Fibroblast of lung (primary cell): ENCODE data around the gene PTPN5. TPM values are rescaled to one million over a fixed set of nuclear protein-coding genes. Genes with fewer than 3 reads are reported as not detected.

Source experiments
- DNase-seq, 2 donors: peaks; one replicate each; pipeline versions ENCODE4 v3.0.0 to v3.0.0-alpha.2; 2010; ENCODE audit warnings: low read depth in 2 of 2
- H2AFZ ChIP-seq: 2 replicates; pipeline ENCODE4 v1.5.1; 2012; ENCODE audit warnings: low read length, control low read depth, inconsistent platforms
- H3K27ac ChIP-seq: 2 replicates; pipeline ENCODE4 v1.5.1; 2011; ENCODE audit warnings: low read length, control low read depth; ENCODE audit not compliant: insufficient read depth
- H3K27me3 ChIP-seq: 2 replicates; pipeline ENCODE4 v1.5.1; 2011; ENCODE audit warnings: mild to moderate bottlenecking, low read length; ENCODE audit not compliant: control insufficient read depth, insufficient read depth
- H3K36me3 ChIP-seq: 2 replicates; pipeline ENCODE4 v1.5.1; 2011; ENCODE audit warnings: low read length; ENCODE audit not compliant: control insufficient read depth, insufficient read depth
- H3K4me1 ChIP-seq: 2 replicates; pipeline ENCODE4 v1.5.1; 2011; ENCODE audit warnings: low read length; ENCODE audit not compliant: control insufficient read depth, insufficient read depth; ENCODE audit errors: extremely low read depth
- H3K4me2 ChIP-seq: 2 replicates; pipeline ENCODE4 v1.5.1; 2011; ENCODE audit warnings: low read length, control low read depth; ENCODE audit not compliant: insufficient read depth; ENCODE audit errors: extremely low read depth
- H3K4me3 ChIP-seq, 4 experiments: fragments of 200-600 bp in 1 of 4; sonication (generic) in 1 of 4; replicated peaks in 1 of 4; 2 replicates each; pipeline ENCODE4 v1.5.1; 2011 to 2016; ENCODE audit warnings: low read length in 4 of 4, low read depth in 3 of 4, mild to moderate bottlenecking in 3 of 4, control low read depth in 2 of 4, inconsistent platforms in 1 of 4, mixed read lengths in 1 of 4; ENCODE audit not compliant: insufficient read depth in 1 of 4; ENCODE audit errors: control extremely low read depth in 1 of 4
- H3K79me2 ChIP-seq: 2 replicates; pipeline ENCODE4 v1.5.1; 2012; ENCODE audit warnings: mild to moderate bottlenecking, low read length, inconsistent platforms; ENCODE audit not compliant: control insufficient read depth, insufficient read depth
- H3K9ac ChIP-seq: 2 replicates; pipeline ENCODE4 v1.5.1; 2011; ENCODE audit warnings: mild to moderate bottlenecking, low read length, control low read depth; ENCODE audit not compliant: insufficient read depth
- H3K9me3 ChIP-seq: 2 replicates; pipeline ENCODE4 v1.5.1; 2012; ENCODE audit warnings: low read depth, low read length; ENCODE audit not compliant: control insufficient read depth, insufficient read depth
- H4K20me1 ChIP-seq: 2 replicates; pipeline ENCODE4 v1.5.1; 2011; ENCODE audit warnings: low read length; ENCODE audit not compliant: control insufficient read depth, insufficient read depth; ENCODE audit errors: extremely low read depth
- CTCF ChIP-seq, 2 donors: IDR thresholded peaks in 1 of 2; conservative IDR thresholded peaks in 1 of 2; 1 replicate in 1 of 2; 2 replicates in 1 of 2; pipeline ENCODE4 v1.5.1; 2011 to 2012; ENCODE audit warnings: low read length in 2 of 2, control low read depth in 1 of 2, inconsistent platforms in 1 of 2, low read depth in 1 of 2, mild to moderate bottlenecking in 1 of 2
- EZH2 ChIP-seq: IDR thresholded peaks from 2 replicates; pipeline ENCODE4 v1.5.1; 2012; ENCODE audit warnings: low read length, control low read depth, mild to moderate bottlenecking; ENCODE audit errors: missing control alignments
- polyA plus RNA-seq, 2 donors: library from polyadenylated mRNA; depleted of rRNA in 1 of 2; stranded (reverse) in 1 of 2; unstranded in 1 of 2; fragments of >200 nt; gene quantifications; 2 replicates each; pipeline ENCODE4 v1.2.1, GENCODE V29; 2011 to 2012; ENCODE audit warnings: missing spikeins in 1 of 2
- total RNA-seq: library from RNA; depleted of rRNA; stranded (reverse); fragments of >200 nt; gene quantifications from 2 replicates; pipeline ENCODE4 v1.2.1, GENCODE V29; 2014

The PTPN5 gene
- total and polyA plus RNA-seq, 2 donors (not counting 1 experiment from before 2014, with no cell fraction given) = not detected

- Histone ChIP-seq H3K27me3 (peaks cover 13% of the 10 kb centered on the region), H3K4me3 (no peak overlapping the region), H3K4me2 (no peak overlapping the region), H3K4me1 (no peaks in the 10 kb centered on the region), H2AFZ (no peak overlapping the region), H4K20me1 (no peaks in the 10 kb centered on the region), H3K9me3 (no peaks in the 10 kb centered on the region), H3K27ac (no peak overlapping the region), H3K9ac (no peak overlapping the region), H3K36me3 (no peaks in the 10 kb centered on the region), H3K79me2 (no peaks in the 10 kb centered on the region)
- TF ChIP-seq CTCF (conservative IDR thresholded peaks at IDR 0.05 in 1 of 2, IDR thresholded peaks at IDR 0.05 in 1 of 2; ENCODE audit: low read depth in 1 of 2, low read length in 2 of 2) (no peak), EZH2 (no peak)
- DNase-seq = no peak
Observed at GRCh38 chr11:18771266-18772035, 20.1 kb downstream of the PTPN5 start.

- no peak for DNase-seq
- Histone ChIP-seq H3K9me3 (no peaks in the 10 kb centered on the region), H3K79me2 (no peaks in the 10 kb centered on the region), H2AFZ (no peak overlapping the region), H3K4me2 (no peak overlapping the region), H3K4me1 (no peaks in the 10 kb centered on the region), H3K9ac (no peak overlapping the region), H4K20me1 (no peaks in the 10 kb centered on the region), H3K27ac (no peak overlapping the region), H3K27me3 (peaks cover 13% of the 10 kb centered on the region), H3K4me3 (no peak overlapping the region), H3K36me3 (no peaks in the 10 kb centered on the region)
- TF ChIP-seq EZH2 = no peak
- TF ChIP-seq CTCF (conservative IDR thresholded peaks at IDR 0.05 in 1 of 2, IDR thresholded peaks at IDR 0.05 in 1 of 2; ENCODE audit: low read depth in 1 of 2, low read length in 2 of 2) = no peak
Observed at GRCh38 chr11:18770479-18771125, 21.0 kb downstream of the PTPN5 start.

- no peaks in the 10 kb centered on the region for H4K20me1 ChIP-seq
- no peaks in the 10 kb centered on the region for H3K9me3 ChIP-seq
- H3K27me3 ChIP-seq = peaks cover 13% of the 10 kb centered on the region
- H3K4me1 ChIP-seq = no peaks in the 10 kb centered on the region
- TF ChIP-seq CTCF (conservative IDR thresholded peaks at IDR 0.05 in 1 of 2, IDR thresholded peaks at IDR 0.05 in 1 of 2; ENCODE audit: low read depth in 1 of 2, low read length in 2 of 2) (no peak), EZH2 (no peak)
- DNase-seq = no peak
- H2AFZ ChIP-seq = no peak overlapping the region
- no peaks in the 10 kb centered on the region for H3K79me2 ChIP-seq
- H3K4me3 ChIP-seq = no peak overlapping the region
- H3K4me2 ChIP-seq = no peak overlapping the region
- no peak overlapping the region for H3K27ac ChIP-seq
- H3K9ac ChIP-seq = no peak overlapping the region
- H3K36me3 ChIP-seq = no peaks in the 10 kb centered on the region
Observed at GRCh38 chr11:18769802-18770456, 21.7 kb downstream of the PTPN5 start.
